Measurements from ENCODE around the gene LAMA5. TPM values are rescaled to one million over a fixed set of nuclear protein-coding genes. Genes with fewer than 3 reads are reported as not detected.

LAMA5 gene
- total RNA-seq, 1 donor from 2014 or later, result 70.9 TPM

DNA sequence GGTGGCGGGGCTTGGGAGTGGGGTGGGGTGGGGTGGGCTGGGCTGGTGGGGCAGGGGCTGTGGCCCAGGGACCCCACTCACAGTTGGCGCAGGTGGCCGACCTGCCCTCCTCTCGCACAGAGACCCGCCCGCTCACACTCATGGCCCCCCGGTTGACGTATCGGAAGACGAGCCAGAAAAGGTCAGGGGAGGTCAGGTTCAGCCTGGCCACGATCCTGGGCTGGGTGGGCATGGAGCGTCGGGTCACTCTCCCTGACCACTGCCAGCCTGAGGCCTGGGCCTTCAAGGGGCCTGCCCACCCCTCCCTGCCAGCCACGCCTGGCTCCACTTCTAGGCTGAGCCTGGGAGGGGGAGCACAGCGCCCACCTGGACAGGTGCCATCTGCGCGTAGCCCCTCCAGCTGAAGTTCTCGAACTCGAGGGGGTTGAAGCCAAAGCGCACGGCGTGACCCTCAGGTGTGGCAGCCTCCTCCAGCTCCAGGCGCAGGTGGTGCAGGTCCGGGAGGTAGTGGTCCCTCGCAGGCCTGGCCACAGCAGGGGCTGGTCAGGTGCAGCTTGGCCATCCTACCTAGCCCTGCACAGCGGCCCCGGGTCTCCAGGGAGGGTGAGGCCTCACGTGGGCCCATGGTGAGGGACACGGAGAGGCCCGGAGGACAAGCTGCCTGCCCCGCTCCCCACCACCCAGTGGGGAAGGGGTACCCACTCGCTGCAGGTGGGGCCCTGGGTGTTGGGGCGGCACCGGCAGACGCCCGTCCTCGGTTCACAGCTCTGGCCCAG lies 33.1 kb downstream of the LAMA5 start:
- H3K4me1 ChIP-seq, result no peaks in the 10 kb centered on the region
- H3K36me3 ChIP-seq, result peaks cover 86% of the 10 kb centered on the region
- intact Hi-C loops (cut with micrococcal nuclease), result no loop called here
- no peaks in the 10 kb centered on the region for H3K9me3 ChIP-seq (replicated peaks)
- TF ChIP-seq, protein P1, sequence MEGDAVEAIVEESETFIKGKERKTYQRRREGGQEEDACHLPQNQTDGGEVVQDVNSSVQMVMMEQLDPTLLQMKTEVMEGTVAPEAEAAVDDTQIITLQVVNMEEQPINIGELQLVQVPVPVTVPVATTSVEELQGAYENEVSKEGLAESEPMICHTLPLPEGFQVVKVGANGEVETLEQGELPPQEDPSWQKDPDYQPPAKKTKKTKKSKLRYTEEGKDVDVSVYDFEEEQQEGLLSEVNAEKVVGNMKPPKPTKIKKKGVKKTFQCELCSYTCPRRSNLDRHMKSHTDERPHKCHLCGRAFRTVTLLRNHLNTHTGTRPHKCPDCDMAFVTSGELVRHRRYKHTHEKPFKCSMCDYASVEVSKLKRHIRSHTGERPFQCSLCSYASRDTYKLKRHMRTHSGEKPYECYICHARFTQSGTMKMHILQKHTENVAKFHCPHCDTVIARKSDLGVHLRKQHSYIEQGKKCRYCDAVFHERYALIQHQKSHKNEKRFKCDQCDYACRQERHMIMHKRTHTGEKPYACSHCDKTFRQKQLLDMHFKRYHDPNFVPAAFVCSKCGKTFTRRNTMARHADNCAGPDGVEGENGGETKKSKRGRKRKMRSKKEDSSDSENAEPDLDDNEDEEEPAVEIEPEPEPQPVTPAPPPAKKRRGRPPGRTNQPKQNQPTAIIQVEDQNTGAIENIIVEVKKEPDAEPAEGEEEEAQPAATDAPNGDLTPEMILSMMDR (IDR thresholded peaks at IDR 0.05; ENCODE audit: borderline replicate concordance), result no peak
- no peak for DNase-seq
- H3K27me3 ChIP-seq (ENCODE audit: low read depth), result no peaks in the 10 kb centered on the region
- no peak overlapping the region for H3K27ac ChIP-seq (replicated peaks)
- no peak overlapping the region for H3K4me3 ChIP-seq

DNA sequence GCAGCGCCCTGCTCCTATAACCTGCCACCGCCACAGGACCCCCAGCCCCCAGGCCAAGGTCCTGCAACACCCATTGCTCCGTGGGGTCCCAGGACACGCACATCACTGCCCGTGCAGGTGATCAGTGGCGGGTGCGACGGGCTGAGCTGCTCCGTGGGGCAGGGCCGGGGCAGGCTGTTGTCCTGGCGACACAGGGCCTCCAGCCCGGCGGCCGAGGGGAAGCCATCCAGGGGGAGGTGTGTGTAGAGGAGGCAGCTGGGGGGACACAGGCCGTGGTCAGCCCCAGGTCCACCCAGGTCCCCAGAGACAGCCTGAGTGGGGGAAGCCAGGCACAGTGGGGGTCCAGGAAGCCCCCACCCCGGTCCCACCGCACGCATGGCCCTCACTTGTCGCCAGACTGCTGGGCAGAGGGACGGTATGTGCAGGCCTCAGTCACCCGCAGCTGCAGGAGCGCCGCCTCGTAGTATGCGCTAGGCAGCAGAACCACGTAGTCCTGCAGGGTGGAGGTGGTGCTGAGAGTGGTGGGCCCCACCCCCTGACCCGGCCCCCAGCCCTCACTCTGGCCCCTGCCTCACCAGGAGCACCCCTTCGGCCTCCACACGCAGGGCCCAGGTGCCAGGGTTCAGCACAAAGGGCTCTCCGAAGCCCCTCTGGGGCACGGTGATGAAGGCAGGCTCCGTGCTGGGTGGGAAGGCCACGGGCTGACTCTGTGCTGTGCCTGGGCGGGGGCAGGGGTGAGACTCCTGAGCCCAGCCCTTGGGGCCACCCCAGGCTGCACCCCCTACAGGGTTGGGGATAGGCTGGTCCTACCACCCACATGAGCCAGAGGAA lies 33.9 kb downstream of the LAMA5 start:
- peaks cover 90% of the 10 kb centered on the region for H3K36me3 ChIP-seq
- no peaks in the 10 kb centered on the region for H3K4me1 ChIP-seq
- H3K27ac ChIP-seq (replicated peaks), result no peak overlapping the region
- no peak for DNase-seq
- no peaks in the 10 kb centered on the region for H3K27me3 ChIP-seq (ENCODE audit: low read depth)
- intact Hi-C loops (cut with micrococcal nuclease), result no loop called here
- no peaks in the 10 kb centered on the region for H3K9me3 ChIP-seq (replicated peaks)
- TF ChIP-seq, protein P1 (IDR thresholded peaks at IDR 0.05; ENCODE audit: borderline replicate concordance), result no peak
- H3K4me3 ChIP-seq, result no peak overlapping the region

DNA sequence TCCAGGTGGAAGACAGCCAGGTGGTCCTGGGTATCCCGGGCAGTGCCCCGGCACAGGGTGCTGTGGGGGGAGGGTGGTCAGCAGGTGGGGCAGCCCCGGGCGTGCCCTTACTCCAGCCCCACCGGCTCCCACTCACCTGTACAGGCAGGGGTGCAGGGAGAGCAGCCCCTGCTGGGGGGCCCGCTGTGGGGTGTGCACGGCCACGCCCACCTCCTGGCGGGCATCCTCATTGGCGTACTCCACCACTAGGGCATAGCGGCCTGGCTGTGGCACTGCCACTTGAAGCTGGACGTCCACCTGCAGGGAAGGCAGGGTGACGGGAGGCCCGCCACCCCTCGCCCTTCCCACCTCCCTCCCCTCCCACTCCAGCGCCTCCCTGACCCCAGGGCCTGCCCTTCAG lies 34.7 kb downstream of the LAMA5 start:
- intact Hi-C loops (cut with micrococcal nuclease), result no loop called here
- no peaks in the 10 kb centered on the region for H3K9me3 ChIP-seq (replicated peaks)
- TF ChIP-seq, protein P1 (IDR thresholded peaks at IDR 0.05; ENCODE audit: borderline replicate concordance), result no peak
- H3K36me3 ChIP-seq, result peaks cover 90% of the 10 kb centered on the region
- H3K27ac ChIP-seq (replicated peaks), result no peak overlapping the region
- DNase-seq, result no peak
- H3K4me3 ChIP-seq, result no peak overlapping the region
- H3K4me1 ChIP-seq, result no peaks in the 10 kb centered on the region
- H3K27me3 ChIP-seq (ENCODE audit: low read depth), result no peaks in the 10 kb centered on the region

DNA sequence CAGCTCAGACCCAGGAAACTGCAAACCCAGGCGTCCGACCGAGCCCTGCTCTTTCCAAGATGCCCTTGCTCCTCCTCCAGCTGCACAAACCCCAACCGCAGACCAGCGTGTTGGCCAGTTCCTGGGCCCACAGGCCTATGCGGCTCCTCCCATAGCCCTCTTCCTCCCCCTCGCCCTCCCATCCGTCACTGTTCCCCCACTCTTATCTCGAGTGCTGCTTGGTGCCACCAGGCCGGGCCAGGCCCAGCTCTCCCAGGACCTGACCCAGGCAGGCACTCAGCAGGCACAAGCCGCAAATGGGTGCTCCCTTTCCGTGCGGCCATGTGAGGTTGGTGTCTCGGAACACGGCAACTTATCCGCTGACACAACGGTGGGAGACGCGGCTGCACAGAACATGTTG lies 35.8 kb downstream of the LAMA5 start:
- peaks cover 90% of the 10 kb centered on the region for H3K36me3 ChIP-seq
- TF ChIP-seq, protein P1 (IDR thresholded peaks at IDR 0.05; ENCODE audit: borderline replicate concordance), result no peak
- no peaks in the 10 kb centered on the region for H3K9me3 ChIP-seq (replicated peaks)
- H3K27me3 ChIP-seq (ENCODE audit: low read depth), result no peaks in the 10 kb centered on the region
- no peak overlapping the region for H3K4me3 ChIP-seq
- no peak for DNase-seq
- intact Hi-C loops (cut with micrococcal nuclease), result no loop called here
- H3K4me1 ChIP-seq, result no peaks in the 10 kb centered on the region
- H3K27ac ChIP-seq (replicated peaks), result peak overlapping the region; percentile 55

DNA sequence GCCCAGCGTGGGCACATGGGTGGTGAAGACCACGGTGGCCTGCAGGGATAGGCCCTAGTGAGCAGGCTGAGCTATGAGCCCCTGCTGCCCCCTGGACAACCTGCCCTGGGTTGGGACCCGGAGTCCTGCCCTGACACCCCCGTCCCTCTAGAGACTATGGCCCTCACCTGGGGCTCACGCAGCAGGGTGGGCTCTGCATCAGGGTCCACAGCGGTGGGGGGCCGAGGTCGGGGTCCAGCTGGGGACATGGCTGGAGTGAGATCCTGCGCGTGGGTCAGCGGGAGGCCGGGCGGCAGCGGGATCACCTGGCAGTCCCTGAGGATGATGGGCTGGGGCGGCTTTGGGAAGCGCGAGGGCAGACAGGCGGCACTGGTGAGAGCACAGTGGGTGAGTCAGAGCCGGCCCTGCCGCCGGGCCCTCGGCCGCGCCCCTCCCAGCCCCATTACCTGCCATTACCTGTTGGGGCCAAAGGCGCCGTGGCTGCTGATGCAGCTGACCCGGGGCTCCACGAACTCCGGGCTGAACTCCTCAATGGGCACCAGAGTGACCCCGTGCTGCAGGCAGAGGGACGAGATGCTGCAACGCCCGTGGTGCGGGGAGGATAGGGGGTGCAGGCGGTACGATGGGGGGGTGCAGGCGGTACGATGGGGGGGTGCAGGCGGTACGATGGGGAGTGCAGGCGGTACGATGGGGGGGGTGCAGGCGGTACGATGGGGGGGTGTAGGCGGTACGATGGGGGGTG lies 36.4 kb downstream of the LAMA5 start:
- Histone ChIP-seq H3K27ac (replicated peaks) (no peak overlapping the region), H3K36me3 (peaks cover 92% of the 10 kb centered on the region), H3K4me3 (no peak overlapping the region), H3K4me1 (no peaks in the 10 kb centered on the region), H3K27me3 (ENCODE audit: low read depth) (no peaks in the 10 kb centered on the region), H3K9me3 (replicated peaks) (no peaks in the 10 kb centered on the region)
- TF ChIP-seq, protein P1 (IDR thresholded peaks at IDR 0.05; ENCODE audit: borderline replicate concordance), result no peak
- intact Hi-C loops (cut with micrococcal nuclease), result no loop called here
- DNase-seq, result no peak
